SU-DHL-6 (cell line): Measurements from ENCODE around the gene TEX36.

Experiments used
- H2AFZ ChIP-seq: fragments of 200-600 bp; sonication (generic); 2 replicates; pipeline ENCODE4 v1.6.1; 2014; ENCODE audit warnings: low read depth, mild to moderate bottlenecking, moderate library complexity, mixed read lengths, antibody characterized with exemption, low read length; ENCODE audit not compliant: severe bottlenecking
- H3F3A ChIP-seq: fragments of 200-600 bp; shearing (Covaris generic); 2 replicates; pipeline ENCODE4 v1.6.0; 2016; ENCODE audit warnings: antibody characterized with exemption, mild to moderate bottlenecking; ENCODE audit not compliant: insufficient read depth
- H3K27ac ChIP-seq: fragments of 200-600 bp; sonication (generic); 2 replicates; pipeline ENCODE4 v1.5.1; 2016; ENCODE audit warnings: low read depth, mild to moderate bottlenecking, low read length, moderate library complexity, mixed read lengths
- H3K27me3 ChIP-seq: fragments of 200-600 bp; sonication (generic), shearing (Covaris generic); 2 replicates; pipeline ENCODE4 v1.6.0; 2014; ENCODE audit warnings: mild to moderate bottlenecking, low read length
- H3K36me3 ChIP-seq: fragments of 200-600 bp; sonication (generic); 2 replicates; pipeline ENCODE4 v1.6.1; 2014; ENCODE audit warnings: mild to moderate bottlenecking, low read length, mixed read lengths
- H3K4me2 ChIP-seq: fragments of 300-600, 200-600 bp; shearing (Covaris generic), sonication (generic); 2 replicates; pipeline ENCODE4 v1.6.0; 2014; ENCODE audit warnings: low read length, low read depth, mild to moderate bottlenecking; ENCODE audit not compliant: poor library complexity, severe bottlenecking
- H3K4me3 ChIP-seq: fragments of 200-600 bp; sonication (generic); 2 replicates; pipeline ENCODE4 v1.5.1; 2014; ENCODE audit warnings: antibody characterized with exemption, low read length, mild to moderate bottlenecking, mixed read lengths; ENCODE audit not compliant: insufficient read depth, poor library complexity, severe bottlenecking
- H3K79me2 ChIP-seq: fragments of 200-600 bp; sonication (generic); 2 replicates; pipeline ENCODE4 v1.6.1; 2014; ENCODE audit warnings: mild to moderate bottlenecking, low read length, moderate library complexity; ENCODE audit not compliant: insufficient read depth
- H3K9ac ChIP-seq: fragments of 200-600 bp; sonication (generic); 2 replicates; pipeline ENCODE4 v1.7.0; 2014; ENCODE audit warnings: mild to moderate bottlenecking, low read length
- H3K9me2 ChIP-seq: fragments of 200-600 bp; sonication (generic); replicated peaks from 2 replicates; pipeline ENCODE4 v1.6.1; 2014; ENCODE audit warnings: low read length; ENCODE audit not compliant: insufficient read depth
- H3K9me3 ChIP-seq: fragments of 200-600 bp; sonication (generic); 2 replicates; pipeline ENCODE4 v1.6.1; 2014; ENCODE audit warnings: low read length, mixed read lengths; ENCODE audit not compliant: insufficient read depth
- H4K20me1 ChIP-seq: fragments of 200-600 bp; sonication (generic); 2 replicates; pipeline ENCODE4 v1.6.1; 2014; ENCODE audit warnings: low read depth, mild to moderate bottlenecking, antibody characterized with exemption, low read length, moderate library complexity, mixed read lengths
- CTCF ChIP-seq: fragments of 200-600 bp; sonication (generic); IDR thresholded peaks from one replicate; pipeline ENCODE4 v1.5.1; 2017; ENCODE audit warnings: antibody characterized with exemption, mild to moderate bottlenecking, low read length, moderate library complexity; ENCODE audit not compliant: insufficient read depth, poor library complexity, severe bottlenecking
- EZH2phosphoT487 ChIP-seq: fragments of 200-600 bp; sonication (generic), shearing (Covaris generic); conservative IDR thresholded peaks from 2 replicates; pipeline ENCODE4 v1.6.1; 2018; ENCODE audit warnings: mild to moderate bottlenecking, antibody characterized with exemption, low read length, moderate library complexity, mixed read lengths

The TEX36 gene

DNA sequence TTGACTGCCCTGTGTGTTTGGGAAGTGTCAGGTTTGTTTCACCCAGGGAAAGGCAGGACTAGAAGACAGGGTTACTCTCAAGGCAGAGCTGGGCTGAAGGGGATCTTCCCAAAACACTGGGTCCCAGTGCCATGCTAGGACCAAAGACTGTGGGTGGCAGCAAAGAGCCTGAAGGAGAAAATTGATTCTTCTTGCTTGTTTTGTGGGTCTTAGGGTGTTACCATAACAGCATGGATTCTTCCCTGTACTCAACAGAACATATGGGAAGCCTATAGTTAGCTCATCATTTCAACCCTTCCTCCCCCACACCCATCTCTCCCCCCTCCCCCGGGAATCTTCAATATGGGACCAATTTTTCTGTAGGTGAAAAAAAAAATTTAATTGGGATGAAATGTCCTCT lies 42.3 kb downstream of the TEX36 start:
- H3K27me3 ChIP-seq, result no peaks in the 10 kb centered on the region
- H3K79me2 ChIP-seq, result no peaks in the 10 kb centered on the region
- no peaks in the 10 kb centered on the region for H3K9me3 ChIP-seq
- H4K20me1 ChIP-seq, result no peaks in the 10 kb centered on the region
- H3K4me2 ChIP-seq, result no peak overlapping the region
- no peak overlapping the region for H3K9ac ChIP-seq
- H3K36me3 ChIP-seq, result no peaks in the 10 kb centered on the region
- no peak overlapping the region for H3K27ac ChIP-seq
- no peak overlapping the region for H2AFZ ChIP-seq
- H3F3A ChIP-seq, result no peaks in the 10 kb centered on the region
- H3K9me2 ChIP-seq, result no peaks in the 10 kb centered on the region
- TF ChIP-seq EZH2phosphoT487 (no peak), CTCF (no peak)
- H3K4me3 ChIP-seq, result no peak overlapping the region

- Histone ChIP-seq H3K4me3 (no peak overlapping the region), H3F3A (no peaks in the 10 kb centered on the region), H3K27ac (no peak overlapping the region), H3K9me2 (no peaks in the 10 kb centered on the region), H4K20me1 (no peaks in the 10 kb centered on the region), H2AFZ (no peak overlapping the region), H3K27me3 (no peaks in the 10 kb centered on the region), H3K36me3 (no peaks in the 10 kb centered on the region), H3K79me2 (no peaks in the 10 kb centered on the region), H3K9me3 (no peaks in the 10 kb centered on the region), H3K9ac (no peak overlapping the region), H3K4me2 (no peak overlapping the region)
- TF ChIP-seq CTCF (no peak), EZH2phosphoT487 (no peak)
These were observed 43.1 kb downstream of the TEX36 start for GRCh38 chr10:125639846-125640245.

DNA sequence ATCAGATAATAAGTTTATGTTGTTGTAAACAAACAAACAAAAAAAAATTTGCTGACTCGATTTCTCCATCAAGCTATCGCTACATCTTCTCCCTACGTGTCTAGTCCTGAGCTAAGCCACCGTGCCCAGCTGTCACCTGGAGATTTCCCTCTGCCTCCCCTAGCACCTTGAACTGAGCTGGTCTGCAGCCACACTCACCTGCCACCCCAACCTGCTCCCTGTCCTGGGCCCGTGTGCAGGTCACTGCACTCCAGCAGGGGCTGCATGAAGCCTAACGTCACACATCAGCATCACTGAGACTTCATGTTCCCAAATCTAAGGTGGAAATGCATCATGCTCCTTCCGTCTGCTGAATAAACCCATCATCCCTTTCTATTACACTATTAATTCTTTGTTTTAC lies 44.4 kb downstream of the TEX36 start:
- TF ChIP-seq EZH2phosphoT487 (no peak), CTCF (no peak)
- Histone ChIP-seq H2AFZ (no peak overlapping the region), H3K9me3 (no peaks in the 10 kb centered on the region), H3K4me3 (no peak overlapping the region), H3K36me3 (no peaks in the 10 kb centered on the region), H4K20me1 (no peaks in the 10 kb centered on the region), H3K4me2 (no peak overlapping the region), H3K27me3 (no peaks in the 10 kb centered on the region), H3K9me2 (no peaks in the 10 kb centered on the region), H3F3A (no peaks in the 10 kb centered on the region), H3K9ac (no peak overlapping the region), H3K27ac (no peak overlapping the region), H3K79me2 (no peaks in the 10 kb centered on the region)

GRCh38 chr10:125637496-125637895 lies 45.5 kb downstream of the TEX36 start:
- no peak overlapping the region for H2AFZ ChIP-seq
- no peaks in the 10 kb centered on the region for H3K9me3 ChIP-seq
- TF ChIP-seq CTCF (no peak), EZH2phosphoT487 (no peak)
- no peaks in the 10 kb centered on the region for H3K79me2 ChIP-seq
- no peak overlapping the region for H3K27ac ChIP-seq
- H3K4me3 ChIP-seq, result no peak overlapping the region
- H4K20me1 ChIP-seq, result no peaks in the 10 kb centered on the region
- H3K9me2 ChIP-seq, result no peaks in the 10 kb centered on the region
- H3F3A ChIP-seq, result no peaks in the 10 kb centered on the region
- H3K36me3 ChIP-seq, result no peaks in the 10 kb centered on the region
- no peak overlapping the region for H3K4me2 ChIP-seq
- no peaks in the 10 kb centered on the region for H3K27me3 ChIP-seq
- no peak overlapping the region for H3K9ac ChIP-seq
